HG02571 (cell line): ENCODE measurements around the gene KCNMA1.

Experiments used
- ATAC-seq: cut with Tn5 transposase; IDR thresholded peaks from one replicate; pipeline ENCODE4 v1.9.1; 2021; ENCODE audit warnings: mild to moderate bottlenecking, moderate library complexity; ENCODE audit not compliant: unreplicated experiment

Gene KCNMA1

DNA sequence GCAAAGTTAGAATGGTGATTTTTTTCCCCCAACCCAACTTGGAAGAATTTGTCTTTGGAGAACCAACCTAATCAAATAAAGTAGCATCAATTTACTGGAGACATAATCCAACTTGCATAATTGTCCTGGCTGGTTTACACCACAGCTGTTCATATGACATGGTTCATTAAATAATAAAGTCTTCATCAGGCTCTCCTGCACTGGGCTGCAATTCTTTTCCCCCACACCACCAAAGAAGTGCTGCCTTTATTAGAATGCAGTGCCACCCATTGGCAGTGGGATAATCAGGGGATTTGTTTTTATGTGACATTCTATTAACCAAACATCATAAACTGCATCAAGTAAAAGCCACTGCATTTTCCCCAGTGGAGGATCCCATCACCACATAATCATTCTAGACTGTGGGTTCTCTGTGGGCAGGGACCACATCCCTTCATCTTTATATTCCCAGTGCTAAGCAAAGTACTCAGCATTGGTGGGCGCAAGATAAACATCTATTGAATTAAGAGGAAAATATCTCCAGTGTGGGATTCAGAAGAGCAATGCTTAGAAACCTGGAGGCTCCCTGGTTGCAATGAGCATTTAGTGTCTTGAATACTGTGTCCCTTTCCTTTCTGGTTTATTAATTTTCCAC is 322.0 kb downstream of the KCNMA1 start:
- ATAC-seq: no peak

DNA sequence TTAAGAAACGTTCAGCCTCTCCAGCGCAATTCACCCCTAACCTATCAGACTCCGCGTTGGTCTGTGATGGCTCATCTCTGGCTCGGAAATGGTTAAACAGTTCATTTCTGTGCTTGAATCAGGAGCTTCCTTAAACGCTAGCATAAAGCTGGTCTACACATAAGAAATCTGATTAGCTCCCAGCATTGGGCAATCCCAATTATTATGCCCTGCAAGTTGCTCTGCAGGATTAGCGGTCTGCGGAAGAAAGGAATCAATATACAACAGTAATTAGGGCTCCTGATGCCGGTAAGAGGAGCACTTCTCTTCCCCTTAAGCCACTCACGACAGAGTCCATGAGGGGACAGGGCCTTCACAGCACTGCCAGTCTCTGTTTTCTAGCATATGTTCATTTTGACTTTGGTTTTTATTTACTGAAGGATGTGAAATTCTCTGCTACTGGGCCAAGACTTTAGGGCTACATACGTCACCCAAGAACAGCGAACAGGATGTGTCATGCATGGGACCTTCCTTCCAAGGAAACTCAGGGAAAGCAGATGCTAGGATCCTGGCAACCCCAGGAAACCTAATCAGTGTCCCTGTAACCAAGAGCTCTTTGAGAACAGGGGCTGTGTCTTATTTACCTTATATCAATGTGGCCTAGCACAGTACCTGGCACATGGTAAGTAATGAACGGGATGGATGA is 324.4 kb downstream of the KCNMA1 start:
- ATAC-seq: no peak

DNA sequence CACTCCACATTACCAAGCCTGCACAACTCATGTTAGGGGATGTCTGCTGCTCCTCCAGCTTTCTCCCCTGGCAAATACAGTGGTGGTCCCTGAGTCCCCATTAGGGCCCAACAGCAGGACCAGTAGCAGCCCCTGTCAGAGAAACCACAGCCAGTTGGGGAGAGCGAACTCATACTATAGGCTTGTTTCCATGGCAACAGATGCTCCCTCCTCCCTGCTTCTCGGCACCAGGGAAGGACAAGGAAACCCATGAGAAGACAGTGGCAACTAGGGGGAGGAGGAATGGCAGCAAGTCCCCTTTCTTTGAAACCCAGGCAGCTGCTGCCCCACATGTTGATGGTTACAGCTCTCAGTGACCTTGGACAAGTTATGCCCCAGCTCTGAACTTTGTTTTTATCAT is 326.4 kb downstream of the KCNMA1 start:
- ATAC-seq: no peak

DNA sequence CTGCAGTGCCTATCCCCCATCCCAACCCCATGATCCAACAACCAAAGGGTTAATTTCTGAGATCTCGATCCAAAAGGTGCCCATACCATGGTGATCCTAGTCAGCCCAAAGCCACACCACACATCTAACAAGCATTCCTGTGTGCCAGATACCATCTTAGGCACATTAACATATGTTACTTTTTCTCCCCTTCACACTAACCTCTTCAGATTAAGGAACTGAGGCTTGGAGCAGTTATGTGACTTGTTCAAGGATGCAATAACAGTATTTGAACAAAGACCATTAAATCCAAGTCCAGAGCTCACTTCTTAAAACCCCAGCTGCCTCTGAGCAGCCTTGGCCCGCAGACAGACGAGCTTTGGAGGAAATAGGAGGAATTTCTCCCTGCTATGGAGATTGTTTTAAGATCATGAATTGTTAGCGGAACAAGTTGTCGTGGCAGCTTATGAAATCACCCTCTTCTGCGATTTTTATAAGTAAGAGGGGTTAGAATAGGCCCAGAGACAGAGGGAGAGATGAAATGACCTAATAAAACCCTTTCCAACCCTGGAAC is 327.2 kb downstream of the KCNMA1 start:
- ATAC-seq: no peak

DNA sequence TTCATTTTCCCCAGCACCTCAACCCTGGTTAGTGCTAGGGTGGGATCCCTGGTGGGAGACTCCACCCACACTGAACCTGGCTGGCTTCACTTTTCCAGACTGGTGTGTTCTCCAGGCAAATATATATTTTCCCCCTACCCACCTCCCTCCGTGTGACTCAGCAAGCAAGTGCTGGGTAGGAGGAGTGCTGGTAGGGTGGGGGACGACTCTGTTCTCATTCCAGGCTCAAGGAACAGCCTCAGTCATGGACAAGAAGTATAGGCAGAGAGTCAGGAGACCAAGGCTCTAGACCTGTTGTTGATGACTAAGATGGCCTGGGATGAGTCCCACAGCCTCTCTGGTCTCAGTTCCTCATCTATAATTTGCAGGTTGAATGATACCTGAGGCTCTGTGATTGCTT is 328.1 kb downstream of the KCNMA1 start:
- no peak for ATAC-seq

DNA sequence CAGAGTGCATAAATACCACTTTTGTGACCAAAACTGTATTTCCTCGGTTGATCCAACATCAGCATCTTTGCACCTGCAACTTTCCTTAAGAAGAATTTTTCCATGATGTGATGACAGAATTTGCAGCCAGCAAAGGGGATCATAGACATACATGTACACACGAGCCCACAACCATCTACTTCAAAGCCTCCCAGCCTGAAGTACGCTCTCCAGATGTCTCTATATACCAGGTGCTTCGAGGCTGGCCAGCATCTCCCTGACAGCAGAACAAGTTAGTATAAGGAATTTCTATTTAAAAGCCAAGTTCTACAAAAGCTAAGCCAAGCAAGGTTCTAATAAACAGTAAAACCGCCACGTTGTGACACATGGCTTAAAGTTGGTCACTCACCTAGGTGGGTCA is 328.5 kb downstream of the KCNMA1 start:
- ATAC-seq: no peak

DNA sequence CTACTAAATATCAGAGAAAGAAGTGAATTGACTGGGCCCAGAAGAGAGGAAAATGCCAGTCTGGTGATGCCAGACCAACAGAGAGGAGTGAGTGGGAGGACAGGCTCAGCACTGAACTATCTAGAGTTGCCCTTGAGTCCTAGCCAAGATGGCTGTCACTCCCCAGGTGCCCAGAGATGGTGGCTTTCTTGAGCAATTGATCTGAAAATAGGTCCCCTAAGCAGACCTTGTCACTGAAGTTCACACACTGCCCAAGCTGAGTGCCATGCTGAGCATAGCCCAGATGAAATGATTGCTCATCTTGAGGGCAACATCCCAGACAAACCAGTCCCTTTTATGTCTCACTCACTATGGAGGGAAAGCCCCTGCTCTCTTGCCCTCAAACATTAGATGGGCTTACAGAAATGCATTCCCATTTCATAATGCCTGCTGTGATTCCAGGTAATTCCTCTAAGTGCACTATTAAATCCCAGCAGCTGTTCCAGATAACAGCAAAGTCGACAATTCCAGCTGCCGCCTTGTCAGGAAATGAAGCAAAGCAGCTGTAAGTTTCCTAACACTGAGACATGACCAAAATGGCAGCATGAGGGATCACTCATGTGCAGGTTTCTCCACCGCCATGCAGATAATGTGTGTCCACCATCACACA is 329.4 kb downstream of the KCNMA1 start:
- no peak for ATAC-seq

DNA sequence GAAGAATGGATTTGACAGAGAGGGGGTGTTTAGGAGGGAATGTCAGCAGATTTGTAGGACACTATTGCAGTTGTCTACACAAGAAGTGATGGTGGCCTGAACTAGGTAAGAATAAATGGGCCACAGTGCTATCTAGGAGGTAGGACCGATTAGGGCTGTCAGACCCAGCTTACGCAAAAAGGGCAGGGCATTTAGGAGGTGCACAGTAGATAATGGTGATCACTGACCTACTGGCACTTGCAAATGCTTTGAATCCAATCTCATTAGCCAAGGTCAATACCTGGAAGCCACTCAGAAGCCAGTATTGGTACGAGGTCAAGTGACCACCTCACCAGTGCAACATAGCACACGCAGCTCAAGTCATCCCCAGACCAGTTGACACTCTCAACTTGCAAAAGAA is 330.9 kb downstream of the KCNMA1 start:
- ATAC-seq: no peak

DNA sequence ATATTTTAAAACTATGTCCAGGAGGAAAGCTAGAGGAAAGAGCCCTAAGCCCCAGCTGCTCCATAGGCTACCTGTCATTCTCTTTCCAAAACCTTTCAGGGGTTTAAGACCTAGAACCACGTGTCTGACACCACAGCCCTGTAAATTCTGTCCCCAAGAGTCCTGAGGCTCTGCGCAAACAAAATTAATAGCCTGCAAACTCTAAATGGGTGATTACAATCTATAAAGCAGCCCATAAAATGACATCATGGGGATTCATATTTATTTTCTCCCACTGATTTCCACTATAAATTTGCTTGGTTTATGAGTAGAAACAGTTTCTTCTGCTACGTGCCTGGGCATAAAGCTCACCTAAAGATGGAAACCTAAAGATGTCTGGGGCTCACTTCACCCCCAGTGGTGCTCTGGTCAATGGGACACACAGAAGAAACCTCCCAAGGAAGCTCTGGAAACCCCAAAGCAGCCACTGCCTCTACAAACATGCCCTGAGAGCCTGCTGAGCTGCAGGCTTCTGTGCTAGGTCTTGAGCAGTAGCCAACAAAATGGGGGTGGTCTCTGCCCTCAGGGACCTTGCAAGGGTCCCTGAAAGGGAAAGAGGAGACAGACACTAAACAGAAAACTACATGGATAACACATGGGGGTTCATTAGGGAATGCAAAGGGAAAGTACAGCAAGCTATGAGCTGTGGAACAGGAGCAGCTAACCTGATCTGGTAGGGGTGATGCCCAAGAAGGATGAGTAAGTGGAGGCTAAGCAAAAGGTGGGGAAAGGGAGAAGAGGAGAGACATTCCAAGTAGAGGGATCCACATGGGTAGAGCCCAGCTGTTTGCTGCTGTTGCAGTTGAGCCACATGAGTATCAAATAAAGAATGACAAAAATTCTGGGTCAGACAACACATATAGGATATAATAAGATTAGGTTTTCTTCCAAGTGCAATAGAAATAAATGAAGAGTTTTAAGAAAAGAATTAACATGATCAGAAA is 331.7 kb downstream of the KCNMA1 start:
- ATAC-seq: no peak

DNA sequence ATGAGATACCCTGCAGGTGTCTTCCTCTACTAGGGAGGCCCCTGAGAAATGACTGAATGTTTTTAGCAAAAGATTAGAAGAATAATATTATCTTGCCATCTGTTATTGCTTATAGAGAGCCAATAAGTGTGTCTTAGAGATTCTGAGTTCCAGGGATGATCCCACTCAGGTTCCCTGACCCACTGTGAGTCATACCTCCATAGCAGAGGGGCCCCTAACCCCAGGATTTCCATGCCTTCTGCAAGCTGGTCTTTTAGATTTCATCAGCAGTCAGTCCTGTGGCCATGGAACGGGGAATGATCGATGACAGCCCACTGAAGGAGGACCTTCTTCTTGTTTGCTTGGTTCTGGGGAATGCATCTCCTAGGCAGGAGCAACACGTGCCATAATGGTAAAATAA is 333.4 kb downstream of the KCNMA1 start:
- no peak for ATAC-seq

DNA sequence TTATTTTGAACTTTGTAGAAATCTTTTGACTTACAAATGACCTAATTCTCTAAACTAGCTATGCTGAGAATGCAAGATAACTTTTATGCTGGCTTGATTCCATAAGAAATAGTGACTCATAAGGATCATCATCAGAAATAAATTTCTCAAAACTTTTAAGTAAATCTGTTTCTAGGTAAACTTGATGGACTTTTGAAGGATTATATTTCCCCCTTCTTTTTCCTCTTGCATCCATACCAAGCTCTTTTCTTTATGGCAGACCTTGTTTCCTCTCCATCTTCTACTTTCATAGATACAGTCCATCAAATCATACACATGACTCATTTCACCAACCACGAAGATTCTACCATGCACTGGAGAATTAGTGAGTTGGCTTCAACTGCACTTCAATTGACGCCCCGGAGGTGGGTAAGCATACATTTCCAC is 336.3 kb downstream of the KCNMA1 start:
- no peak for ATAC-seq

DNA sequence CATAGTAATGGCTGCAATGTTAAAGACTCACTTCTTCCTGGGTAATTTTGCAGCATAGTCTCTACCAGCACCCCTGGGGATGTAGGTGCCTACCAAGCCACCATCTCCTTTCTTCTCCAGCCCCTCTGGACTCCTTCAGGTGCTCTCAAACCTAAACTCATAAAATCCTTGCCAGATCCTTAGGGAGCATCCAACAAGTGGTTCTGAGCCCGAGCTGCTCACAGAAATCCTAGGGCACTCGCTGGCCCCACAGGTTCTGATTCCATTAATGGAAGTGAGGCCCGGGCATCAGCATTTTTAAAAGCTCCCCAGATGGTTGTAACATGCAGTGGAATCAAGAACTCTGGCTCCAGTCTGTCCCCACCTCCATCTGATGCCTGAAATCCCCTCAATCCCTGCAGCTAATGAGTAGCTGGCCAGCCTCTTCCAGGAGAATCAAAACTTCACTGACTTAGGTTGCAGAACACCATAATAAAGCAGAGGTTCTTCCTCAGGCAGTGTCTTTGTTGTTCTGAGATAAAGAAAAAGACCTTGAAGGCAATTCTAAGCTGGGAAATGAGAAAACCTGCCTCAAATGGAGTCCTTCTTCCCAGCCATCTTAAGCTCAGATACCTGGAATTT is 336.8 kb downstream of the KCNMA1 start:
- ATAC-seq: no peak

DNA sequence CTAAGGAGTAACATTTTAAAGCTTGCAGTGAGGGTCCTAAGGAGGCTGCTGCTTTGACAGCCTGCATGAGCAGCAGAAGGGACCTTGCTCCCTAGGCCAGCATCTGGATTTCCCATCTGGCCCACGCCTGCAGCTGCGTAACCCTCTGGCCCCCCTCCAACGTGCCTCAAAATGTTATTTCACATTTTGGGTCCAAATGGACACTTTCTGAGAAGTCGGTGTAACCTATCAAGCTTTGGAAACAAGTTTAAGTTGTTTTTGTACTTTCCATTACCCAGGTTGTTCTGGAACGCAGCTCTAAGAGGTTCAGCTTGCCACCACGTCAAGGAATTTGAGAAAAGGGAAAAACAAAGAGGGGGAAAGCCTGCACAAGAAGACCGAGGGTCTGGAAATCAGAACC is 338.3 kb downstream of the KCNMA1 start:
- no peak for ATAC-seq

DNA sequence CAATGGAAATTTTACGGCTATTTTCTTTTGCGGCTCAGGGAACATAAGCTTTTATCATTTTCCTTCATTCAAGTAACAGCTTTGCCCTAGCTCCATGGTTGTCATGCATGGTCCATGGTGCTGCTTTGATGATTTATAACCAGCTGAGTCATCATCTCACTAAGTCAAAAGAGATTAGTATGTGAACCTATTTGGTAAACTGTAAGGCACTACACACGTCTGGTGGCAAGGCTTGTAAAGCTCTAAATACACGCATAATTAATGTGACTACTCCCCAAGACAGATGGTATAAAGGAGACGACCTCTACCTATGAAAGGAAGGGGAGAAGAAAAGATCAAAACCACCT is 340.2 kb downstream of the KCNMA1 start:
- no peak for ATAC-seq

DNA sequence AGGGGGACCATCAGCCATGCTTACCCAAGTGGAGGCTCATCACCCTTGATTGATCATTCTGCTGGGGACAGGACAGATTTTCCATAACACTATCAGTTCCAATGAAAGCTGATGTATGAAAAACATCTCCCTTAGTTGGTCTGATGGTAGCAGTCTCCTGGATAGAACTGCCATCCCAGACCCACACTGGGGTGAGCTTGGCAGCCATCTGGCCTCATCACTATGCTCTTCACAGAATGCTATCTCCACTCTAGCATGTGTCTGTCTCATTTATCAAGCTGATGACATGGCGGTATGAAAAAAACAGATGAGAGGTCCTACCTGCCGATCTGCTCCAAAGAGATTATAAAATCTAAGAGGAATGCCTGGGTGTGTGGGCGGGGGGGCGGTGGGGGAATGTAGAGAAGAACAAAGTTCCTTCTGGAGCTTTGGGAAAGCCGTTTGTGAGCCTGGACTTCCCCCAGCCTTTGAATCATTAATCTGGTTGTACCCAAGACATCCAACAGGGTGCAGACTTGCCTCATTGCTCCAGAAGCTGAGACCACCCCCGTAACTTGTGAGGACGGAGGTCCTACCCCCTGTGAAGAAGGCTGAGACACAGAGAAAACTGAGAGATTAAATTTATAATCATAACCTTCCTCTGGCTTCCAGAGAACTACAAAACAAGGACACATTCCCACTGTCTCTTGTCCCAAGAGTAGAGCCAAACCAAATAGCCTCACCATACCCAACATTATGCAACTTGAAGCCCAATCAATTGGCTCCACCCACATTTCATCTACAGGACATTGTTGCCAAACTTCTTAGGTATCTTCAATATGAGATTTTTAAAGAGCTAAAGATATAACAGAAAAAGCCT is 340.8 kb downstream of the KCNMA1 start:
- no peak for ATAC-seq

DNA sequence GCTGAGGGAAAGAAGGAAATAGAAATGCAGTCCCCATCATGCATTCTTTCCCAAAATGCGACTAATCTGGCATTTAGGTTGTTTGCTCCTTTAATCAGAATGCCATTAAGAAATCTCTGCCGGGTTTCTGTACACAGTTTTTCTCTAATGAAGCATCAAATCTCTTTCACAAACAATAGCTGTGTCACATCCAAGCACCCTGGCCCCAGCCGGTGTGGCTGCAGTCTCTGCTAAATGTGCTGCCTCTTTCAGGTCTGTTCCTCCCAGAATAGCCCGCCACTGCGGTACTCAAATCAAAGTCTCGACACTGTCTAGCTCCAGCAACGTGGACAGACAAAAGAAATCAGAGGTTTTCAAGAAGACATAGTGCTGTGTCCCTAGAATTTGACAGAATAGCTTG is 343.8 kb downstream of the KCNMA1 start:
- no peak for ATAC-seq

DNA sequence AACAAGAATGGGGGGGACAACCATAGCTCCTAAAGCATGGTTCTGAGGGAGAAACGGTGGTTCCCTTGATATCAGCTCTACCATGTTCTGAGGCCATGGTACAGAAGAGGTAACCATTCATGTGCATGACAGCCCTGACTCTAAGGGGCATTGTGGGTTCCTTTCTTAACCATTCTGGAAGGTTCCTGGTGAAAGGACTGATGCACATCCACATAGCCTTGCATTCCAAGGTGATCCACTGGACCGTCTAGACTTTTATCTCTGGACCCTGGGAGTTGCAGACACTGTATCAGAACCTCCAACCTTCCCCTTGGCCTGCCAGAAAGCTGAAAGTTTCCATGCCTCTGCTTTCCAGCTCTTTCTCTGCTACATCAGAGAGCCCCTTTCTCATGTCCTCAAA is 344.3 kb downstream of the KCNMA1 start:
- ATAC-seq: no peak

DNA sequence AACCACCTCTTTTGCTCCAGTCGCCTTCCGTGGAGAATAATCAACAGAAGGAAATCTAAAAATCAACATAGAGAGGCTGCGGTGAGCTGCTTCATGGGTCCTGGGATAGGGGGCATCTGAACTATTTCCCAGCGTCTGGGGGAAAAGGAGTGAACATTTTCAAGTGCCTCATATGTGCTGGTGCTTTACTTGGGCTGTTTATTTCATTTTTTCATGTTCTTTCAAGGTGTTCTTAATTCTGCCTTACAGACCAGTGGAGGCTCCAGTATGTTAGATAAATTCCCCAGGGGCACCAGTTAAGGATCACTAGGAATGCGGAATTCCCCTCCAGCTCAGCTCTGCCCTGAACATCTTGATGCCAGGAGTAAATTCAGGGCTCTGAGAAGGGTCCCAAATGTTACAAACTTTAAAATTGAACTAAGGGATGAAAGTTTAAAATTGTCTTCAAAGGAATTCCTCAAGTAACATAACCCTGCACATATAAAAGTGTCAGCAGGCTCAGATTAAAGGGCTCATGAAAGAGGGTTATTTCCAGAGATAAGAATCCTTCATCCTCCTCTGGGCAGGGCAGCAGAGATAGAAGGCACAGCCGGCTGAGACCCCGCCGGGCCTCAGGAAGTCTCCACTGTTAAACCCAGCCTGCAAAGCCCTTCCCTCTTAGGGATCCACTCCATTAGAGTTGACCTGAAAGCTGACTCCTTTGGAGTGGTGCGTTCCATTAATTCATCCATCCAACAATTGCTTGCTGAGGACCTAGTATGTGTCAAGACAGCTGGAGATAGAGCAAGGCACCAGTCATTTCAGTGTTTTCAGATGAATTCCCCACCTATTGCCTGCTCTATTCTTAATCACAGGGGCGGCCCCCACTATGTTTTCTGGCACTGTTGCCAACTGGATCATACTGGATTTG is 345.8 kb downstream of the KCNMA1 start:
- ATAC-seq: no peak
